ENCODE measurements around the gene ADAM11.

The ADAM11 gene

DNA sequence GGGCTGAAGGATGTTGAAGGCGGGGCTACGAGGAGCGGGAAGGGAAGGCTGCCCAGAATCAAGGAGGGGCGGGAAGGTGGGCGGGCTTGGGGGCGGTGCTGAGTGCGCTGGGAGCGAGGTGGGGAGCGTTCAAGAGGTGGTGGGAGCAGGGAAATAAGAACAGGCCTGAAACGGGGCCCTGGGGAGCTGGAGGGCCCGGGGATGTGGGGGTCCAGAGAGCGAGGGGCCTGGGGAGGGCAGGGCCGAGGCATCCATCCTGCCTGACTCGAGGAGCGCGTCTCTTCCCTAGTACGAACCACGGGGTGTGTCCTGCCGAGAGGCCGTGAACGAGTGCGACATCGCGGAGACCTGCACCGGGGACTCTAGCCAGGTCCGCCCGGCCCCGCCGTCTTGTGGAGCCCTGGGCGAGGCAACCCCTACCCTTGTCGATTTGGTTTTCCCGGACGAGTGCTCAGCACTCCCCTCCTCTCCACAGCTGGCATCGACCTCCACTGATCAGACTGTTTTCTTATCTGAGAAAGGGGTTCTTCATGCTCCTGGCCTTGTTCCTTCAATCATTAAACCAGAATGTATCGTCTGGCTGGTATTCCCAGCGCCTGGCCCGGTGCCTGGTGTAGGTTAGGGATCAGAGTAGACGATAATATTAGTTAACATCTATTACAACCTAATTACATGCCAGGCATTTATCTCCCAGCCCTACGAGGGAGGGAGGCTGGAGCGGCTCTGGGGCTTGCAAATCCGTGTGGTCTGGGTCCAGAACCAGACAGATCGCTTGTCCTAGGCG, 17.2 kb downstream of the ADAM11 start:
- no peaks in the 10 kb centered on the region for H3K36me3 ChIP-seq (ENCODE audit: control insufficient read depth, insufficient read depth, low read length)
- no peak for DNase-seq
- H3K27ac ChIP-seq (ENCODE audit: insufficient read depth, low read length, poor library complexity, severe bottlenecking) = peak overlapping the region; percentile 52
- peak overlapping the region; percentile 65 for H3K4me3 ChIP-seq (ENCODE audit: insufficient read depth, low read depth, low read length, poor library complexity, severe bottlenecking)
- no peaks in the 10 kb centered on the region for H3K27me3 ChIP-seq (replicated peaks; ENCODE audit: control insufficient read depth, insufficient read depth, low read length, poor library complexity, severe bottlenecking)
- H3K4me1 ChIP-seq (ENCODE audit: control insufficient read depth, insufficient read depth, low read length, poor library complexity, severe bottlenecking) = peaks cover 15% of the 10 kb centered on the region
- H3K9me3 ChIP-seq (ENCODE audit: control insufficient read depth, low read length) = no peaks in the 10 kb centered on the region

DNA sequence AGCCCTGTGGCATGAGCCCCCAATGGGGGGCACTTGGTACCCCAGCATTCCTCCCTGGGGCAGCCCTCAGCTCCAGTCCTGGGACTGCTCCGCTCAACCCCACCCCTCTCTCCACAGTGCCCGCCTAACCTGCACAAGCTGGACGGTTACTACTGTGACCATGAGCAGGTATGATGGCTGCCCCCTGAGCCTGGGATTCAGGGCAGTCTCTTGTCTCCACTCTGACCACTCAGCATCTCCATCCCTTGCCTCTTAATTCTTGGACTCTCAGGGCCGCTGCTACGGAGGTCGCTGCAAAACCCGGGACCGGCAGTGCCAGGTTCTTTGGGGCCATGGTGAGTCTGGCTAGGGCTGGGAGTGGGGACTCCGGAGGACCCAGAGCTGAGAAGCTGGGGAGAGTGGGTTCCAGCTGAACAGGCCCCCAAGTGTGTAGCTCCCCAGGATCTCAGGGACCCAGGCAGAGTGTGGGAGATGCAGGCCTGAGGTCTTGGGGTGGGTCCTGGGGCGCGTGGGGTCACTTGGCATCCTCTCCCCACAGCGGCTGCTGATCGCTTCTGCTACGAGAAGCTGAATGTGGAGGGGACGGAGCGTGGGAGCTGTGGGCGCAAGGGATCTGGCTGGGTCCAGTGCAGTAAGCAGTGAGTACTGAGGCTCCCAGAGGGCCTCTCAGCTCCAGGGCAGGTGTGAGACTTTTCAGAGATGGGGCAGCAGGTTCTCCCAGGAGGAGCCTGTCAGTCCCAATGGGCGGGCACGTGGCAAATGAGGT, 18.0 kb downstream of the ADAM11 start:
- Histone ChIP-seq H3K4me3 (ENCODE audit: insufficient read depth, low read depth, low read length, poor library complexity, severe bottlenecking) (no peak overlapping the region), H3K36me3 (ENCODE audit: control insufficient read depth, insufficient read depth, low read length) (no peaks in the 10 kb centered on the region), H3K9me3 (ENCODE audit: control insufficient read depth, low read length) (no peaks in the 10 kb centered on the region), H3K27me3 (replicated peaks; ENCODE audit: control insufficient read depth, insufficient read depth, low read length, poor library complexity, severe bottlenecking) (no peaks in the 10 kb centered on the region), H3K27ac (ENCODE audit: insufficient read depth, low read length, poor library complexity, severe bottlenecking) (no peak overlapping the region), H3K4me1 (ENCODE audit: control insufficient read depth, insufficient read depth, low read length, poor library complexity, severe bottlenecking) (peaks cover 15% of the 10 kb centered on the region)
- DNase-seq = no peak

DNA sequence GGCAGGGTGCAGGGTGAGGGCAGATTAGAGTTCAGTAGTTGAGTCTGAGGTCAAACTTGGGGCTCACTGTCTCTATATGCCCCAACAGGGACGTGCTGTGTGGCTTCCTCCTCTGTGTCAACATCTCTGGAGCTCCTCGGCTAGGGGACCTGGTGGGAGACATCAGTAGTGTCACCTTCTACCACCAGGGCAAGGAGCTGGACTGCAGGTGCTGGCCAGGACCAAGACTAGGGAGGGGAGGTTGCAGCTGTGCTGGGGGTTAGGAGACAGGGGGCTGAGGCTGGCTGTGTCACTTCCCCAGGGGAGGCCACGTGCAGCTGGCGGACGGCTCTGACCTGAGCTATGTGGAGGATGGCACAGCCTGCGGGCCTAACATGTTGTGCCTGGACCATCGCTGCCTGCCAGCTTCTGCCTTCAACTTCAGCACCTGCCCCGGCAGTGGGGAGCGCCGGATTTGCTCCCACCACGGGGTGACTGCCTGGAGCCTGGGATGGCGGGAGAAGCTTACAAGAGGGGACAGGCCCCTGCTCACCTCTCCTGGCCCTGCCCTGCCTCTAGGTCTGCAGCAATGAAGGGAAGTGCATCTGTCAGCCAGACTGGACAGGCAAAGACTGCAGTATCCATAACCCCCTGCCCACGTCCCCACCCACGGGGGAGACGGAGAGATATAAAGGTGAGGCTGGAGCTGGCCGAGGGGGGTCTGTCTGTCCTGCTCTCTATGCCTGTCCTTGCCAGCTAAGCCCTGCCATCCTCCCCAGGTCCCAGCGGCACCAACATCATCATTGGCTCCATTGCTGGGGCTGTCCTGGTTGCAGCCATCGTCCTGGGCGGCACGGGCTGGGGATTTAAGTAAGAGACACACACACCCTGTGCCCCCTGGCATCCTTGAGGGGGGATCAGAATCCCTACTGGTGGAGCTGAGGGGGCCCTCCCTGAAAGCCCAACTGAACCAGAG, 18.9 kb downstream of the ADAM11 start:
- no peaks in the 10 kb centered on the region for H3K36me3 ChIP-seq (ENCODE audit: control insufficient read depth, insufficient read depth, low read length)
- no peak overlapping the region for H3K27ac ChIP-seq (ENCODE audit: insufficient read depth, low read length, poor library complexity, severe bottlenecking)
- no peaks in the 10 kb centered on the region for H3K9me3 ChIP-seq (ENCODE audit: control insufficient read depth, low read length)
- peaks cover 15% of the 10 kb centered on the region for H3K4me1 ChIP-seq (ENCODE audit: control insufficient read depth, insufficient read depth, low read length, poor library complexity, severe bottlenecking)
- H3K27me3 ChIP-seq (replicated peaks; ENCODE audit: control insufficient read depth, insufficient read depth, low read length, poor library complexity, severe bottlenecking) = no peaks in the 10 kb centered on the region
- no peak for DNase-seq
- H3K4me3 ChIP-seq (ENCODE audit: insufficient read depth, low read depth, low read length, poor library complexity, severe bottlenecking) = no peak overlapping the region

DNA sequence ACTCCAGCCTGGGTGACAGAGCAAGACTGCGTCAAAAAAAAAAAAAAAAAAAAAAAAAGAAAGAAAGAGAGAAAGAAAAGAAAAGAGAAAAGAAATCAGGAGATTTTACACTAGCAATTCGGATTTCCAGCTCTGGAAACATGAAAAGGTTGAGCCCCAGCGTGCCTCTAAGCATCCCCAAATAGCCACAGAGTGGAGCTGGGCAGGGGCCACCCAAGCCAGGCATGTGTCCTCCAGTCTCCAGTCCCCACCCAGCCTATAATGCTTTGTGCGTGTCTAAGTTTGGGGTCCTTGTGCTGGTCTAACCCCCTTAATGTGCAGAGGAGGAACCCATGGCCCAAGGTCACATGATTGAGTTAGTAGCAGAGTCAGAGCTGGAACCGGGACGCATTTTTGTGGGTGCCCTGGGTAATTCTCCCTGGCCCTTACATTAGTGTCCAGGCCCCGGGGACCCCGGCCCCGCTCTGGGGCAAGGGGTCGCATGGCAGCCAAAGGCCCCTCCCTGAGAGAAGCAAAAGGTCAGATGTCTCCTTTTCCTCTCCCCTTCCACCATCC, 19.9 kb downstream of the ADAM11 start:
- Histone ChIP-seq H3K27me3 (replicated peaks; ENCODE audit: control insufficient read depth, insufficient read depth, low read length, poor library complexity, severe bottlenecking) (no peaks in the 10 kb centered on the region), H3K27ac (ENCODE audit: insufficient read depth, low read length, poor library complexity, severe bottlenecking) (no peak overlapping the region), H3K4me1 (ENCODE audit: control insufficient read depth, insufficient read depth, low read length, poor library complexity, severe bottlenecking) (peaks cover 15% of the 10 kb centered on the region), H3K4me3 (ENCODE audit: insufficient read depth, low read depth, low read length, poor library complexity, severe bottlenecking) (peak overlapping the region; percentile 53), H3K9me3 (ENCODE audit: control insufficient read depth, low read length) (no peaks in the 10 kb centered on the region), H3K36me3 (ENCODE audit: control insufficient read depth, insufficient read depth, low read length) (no peaks in the 10 kb centered on the region)
- no peak for DNase-seq

DNA sequence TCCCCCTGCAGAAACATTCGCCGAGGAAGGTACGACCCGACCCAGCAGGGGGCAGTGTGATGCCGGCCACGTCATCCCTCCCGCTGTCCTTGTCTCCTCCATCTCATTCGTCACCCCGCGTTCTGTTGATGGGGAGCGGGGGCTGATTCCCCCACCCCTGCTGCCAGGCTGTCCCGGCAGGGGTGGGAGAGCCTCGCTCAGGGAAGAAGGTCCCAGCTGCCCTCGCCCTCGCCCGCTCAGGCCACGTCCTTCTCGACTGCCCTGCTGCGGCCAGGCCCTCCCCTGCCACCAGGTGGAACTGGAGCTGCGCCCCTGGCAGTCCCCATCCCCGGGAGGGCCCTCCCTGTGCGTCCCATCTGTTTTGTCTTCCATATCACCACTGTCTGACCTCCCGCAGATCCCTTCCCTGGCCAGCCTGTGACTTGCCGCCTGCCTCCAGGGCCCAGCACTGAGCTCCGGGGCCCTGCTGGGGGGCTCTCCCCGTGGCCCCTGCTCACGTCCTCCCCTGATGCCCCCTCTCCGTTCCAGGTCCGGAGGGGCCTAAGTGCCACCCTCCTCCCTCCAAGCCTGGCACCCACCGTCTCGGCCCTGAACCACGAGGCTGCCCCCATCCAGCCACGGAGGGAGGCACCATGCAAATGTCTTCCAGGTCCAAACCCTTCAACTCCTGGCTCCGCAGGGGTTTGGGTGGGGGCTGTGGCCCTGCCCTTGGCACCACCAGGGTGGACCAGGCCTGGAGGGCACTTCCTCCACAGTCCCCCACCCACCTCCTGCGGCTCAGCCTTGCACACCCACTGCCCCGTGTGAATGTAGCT, 20.6 kb downstream of the ADAM11 start:
- Histone ChIP-seq H3K36me3 (ENCODE audit: control insufficient read depth, insufficient read depth, low read length) (no peaks in the 10 kb centered on the region), H3K9me3 (ENCODE audit: control insufficient read depth, low read length) (no peaks in the 10 kb centered on the region), H3K27me3 (replicated peaks; ENCODE audit: control insufficient read depth, insufficient read depth, low read length, poor library complexity, severe bottlenecking) (no peaks in the 10 kb centered on the region), H3K27ac (ENCODE audit: insufficient read depth, low read length, poor library complexity, severe bottlenecking) (no peak overlapping the region), H3K4me3 (ENCODE audit: insufficient read depth, low read depth, low read length, poor library complexity, severe bottlenecking) (peak overlapping the region; percentile 53), H3K4me1 (ENCODE audit: control insufficient read depth, insufficient read depth, low read length, poor library complexity, severe bottlenecking) (peaks cover 15% of the 10 kb centered on the region)
- peak; percentile 58 to 71 (median 62) for DNase-seq

- Histone ChIP-seq H3K4me3 (ENCODE audit: insufficient read depth, low read depth, low read length, poor library complexity, severe bottlenecking) (no peak overlapping the region), H3K36me3 (ENCODE audit: control insufficient read depth, insufficient read depth, low read length) (no peaks in the 10 kb centered on the region), H3K4me1 (ENCODE audit: control insufficient read depth, insufficient read depth, low read length, poor library complexity, severe bottlenecking) (peaks cover 15% of the 10 kb centered on the region), H3K27ac (ENCODE audit: insufficient read depth, low read length, poor library complexity, severe bottlenecking) (no peak overlapping the region), H3K27me3 (replicated peaks; ENCODE audit: control insufficient read depth, insufficient read depth, low read length, poor library complexity, severe bottlenecking) (no peaks in the 10 kb centered on the region), H3K9me3 (ENCODE audit: control insufficient read depth, low read length) (no peaks in the 10 kb centered on the region)
- no peak for DNase-seq
These were observed 21.4 kb downstream of the ADAM11 start for GRCh38 chr17:44780161-44780560.

DNA sequence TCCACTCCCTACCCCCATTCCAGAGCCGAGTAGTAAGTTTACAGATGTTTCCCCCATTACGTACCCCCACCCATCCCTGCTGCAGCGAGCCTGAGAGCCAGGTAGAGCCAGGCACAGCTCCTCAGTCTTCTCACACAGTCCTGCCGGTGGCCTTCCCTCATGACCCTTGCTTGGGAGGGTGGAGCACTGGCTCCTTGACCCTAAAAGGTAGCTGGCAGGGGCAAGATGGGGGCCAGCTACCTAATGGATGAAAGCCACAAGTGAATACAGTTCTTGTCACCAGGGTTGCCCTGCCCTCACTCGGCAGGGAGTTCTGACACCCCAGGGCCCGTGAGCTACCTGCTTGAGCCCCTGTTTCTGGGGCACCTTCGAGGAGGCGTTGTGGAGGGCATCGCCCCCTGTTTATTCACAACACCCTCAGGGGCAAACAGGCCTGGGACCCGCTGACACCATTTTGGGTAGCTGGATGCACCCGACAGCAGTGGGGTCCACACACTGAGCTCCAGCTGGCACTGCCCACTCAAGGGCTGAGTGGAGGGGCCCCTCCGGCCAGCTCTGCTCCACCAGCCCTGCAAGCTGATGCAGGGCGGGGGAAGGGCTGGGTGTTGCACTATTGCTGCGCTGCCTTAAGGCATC, 22.2 kb downstream of the ADAM11 start:
- DNase-seq = no peak
- Histone ChIP-seq H3K27me3 (replicated peaks; ENCODE audit: control insufficient read depth, insufficient read depth, low read length, poor library complexity, severe bottlenecking) (no peaks in the 10 kb centered on the region), H3K4me3 (ENCODE audit: insufficient read depth, low read depth, low read length, poor library complexity, severe bottlenecking) (no peak overlapping the region)

GRCh38 chr17:44781551-44782325, 22.9 kb downstream of the ADAM11 start:
- Histone ChIP-seq H3K36me3 (ENCODE audit: control insufficient read depth, insufficient read depth, low read length) (no peaks in the 10 kb centered on the region), H3K4me3 (ENCODE audit: insufficient read depth, low read depth, low read length, poor library complexity, severe bottlenecking) (no peak overlapping the region), H3K9me3 (ENCODE audit: control insufficient read depth, low read length) (no peaks in the 10 kb centered on the region), H3K4me1 (ENCODE audit: control insufficient read depth, insufficient read depth, low read length, poor library complexity, severe bottlenecking) (peaks cover 8% of the 10 kb centered on the region), H3K27ac (ENCODE audit: insufficient read depth, low read length, poor library complexity, severe bottlenecking) (no peak overlapping the region), H3K27me3 (replicated peaks; ENCODE audit: control insufficient read depth, insufficient read depth, low read length, poor library complexity, severe bottlenecking) (no peaks in the 10 kb centered on the region)
- no peak for DNase-seq

More for the DNA sequence above, 22.2 kb downstream of the ADAM11 start:
- H3K9me3 ChIP-seq (ENCODE audit: control insufficient read depth, low read length) = no peaks in the 10 kb centered on the region
- no peak overlapping the region for H3K27ac ChIP-seq (ENCODE audit: insufficient read depth, low read length, poor library complexity, severe bottlenecking)
- H3K36me3 ChIP-seq (ENCODE audit: control insufficient read depth, insufficient read depth, low read length) = no peaks in the 10 kb centered on the region
- peaks cover 13% of the 10 kb centered on the region for H3K4me1 ChIP-seq (ENCODE audit: control insufficient read depth, insufficient read depth, low read length, poor library complexity, severe bottlenecking)

Data from effector memory CD4-positive, alpha-beta T cell (primary cell).